PC-3 (cell line): ENCODE results near the gene ZBTB14.

Experiments used
- CTCF ChIP-seq: fragments of 300-600 bp; sonication (generic); conservative IDR thresholded peaks from 2 replicates; pipeline ENCODE4 v1.5.1; 2017; ENCODE audit warnings: antibody characterized with exemption, low read depth, mild to moderate bottlenecking, low read length
- EZH2 ChIP-seq: fragments of 300-600 bp; sonication (generic); IDR thresholded peaks from one replicate; pipeline ENCODE4 v1.6.1; 2017; ENCODE audit warnings: antibody characterized with exemption, mild to moderate bottlenecking, low read length; ENCODE audit not compliant: unreplicated experiment
- EZH2phosphoT487 ChIP-seq: fragments of 300-600 bp; sonication (generic); IDR thresholded peaks from 2 replicates; pipeline ENCODE4 v1.6.1; 2018; ENCODE audit warnings: mild to moderate bottlenecking, antibody characterized with exemption, low read length, borderline replicate concordance

- no peak for TF ChIP-seq CTCF
- TF ChIP-seq EZH2: no peak
- no peak for TF ChIP-seq EZH2phosphoT487
Observed at GRCh38 chr18:5285326-5285725, 10.2 kb downstream of the ZBTB14 start.
